ENCODE results near the gene CGB7. TPM values are rescaled to one million over a fixed set of nuclear protein-coding genes. Genes with fewer than 3 reads are reported as not detected.

Gene CGB7
- total RNA-seq, 4 donors from 2014 or later, result 0.20 TPM; not detected in 3

- intact Hi-C loops (cut with DNase I; ENCODE audit: low total_unique reads), result no loop called here
- WGBS, 2 donors (ENCODE audit: low coverage in 1 of 2), result 7% methylated on average over 6 to 38 of the region's 53 CpGs
- TF ChIP-seq EP300 (IDR thresholded peaks at IDR 0.05; ENCODE audit: low read depth) (no peak), POLR2AphosphoS5 (IDR thresholded peaks at IDR 0.05) (no peak), POLR2A (IDR thresholded peaks at IDR 0.05) (no peak), CTCF (IDR thresholded peaks at IDR 0.05) (no peak)
- Histone ChIP-seq H3K36me3 (no peaks in the 10 kb centered on the region), H3K4me1 (peaks cover 0 to 11% (median 9%) of the 10 kb centered on the region in 4 donors), H3K27ac (no peak within 1 kb of the TSS), H3K27me3 (peaks cover 99% of the 10 kb centered on the region), H3K4me3 (peak within 1 kb of the TSS in 1 of 4 donors; percentile 29), H3K9me3 (no peaks in the 10 kb centered on the region)
- in situ Hi-C loops (cut with MboI; ENCODE audit: low pct_ligation_motif_present in 1 of 4, low pct_unique_long_range_greater_than_20kb in 1 of 4, low sequenced_read_pairs in 3 of 4), result no loop called here
- DNase-seq, result no peak
Measured at GRCh38 chr19:49064768-49065611, 7.4 kb upstream of the CGB7 start, which contains the start of gene NTF4. Gene NTF4, minus strand, starts transcription at chr19:49064818. Its CDS starts 2,821 bp downstream, at chr19:49061997.

GRCh38 chr19:49064029-49064629 lies 6.6 kb upstream of the CGB7 start:
- Histone ChIP-seq H3K4me1 (peaks cover 0 to 11% (median 9%) of the 10 kb centered on the region in 4 donors), H3K9me3 (no peaks in the 10 kb centered on the region), H3K27ac (no peak overlapping the region), H3K27me3 (peaks cover 99% of the 10 kb centered on the region), H3K36me3 (no peaks in the 10 kb centered on the region), H3K4me3 (no peak overlapping the region)
- 51% methylated on average over 10 of the region's 10 CpGs; no CpG with 5 or more reads in 1 of the 2 donors for WGBS, 2 donors (ENCODE audit: low coverage in 1 of 2)
- intact Hi-C loops (cut with DNase I; ENCODE audit: low total_unique reads) (no loop called here), in situ Hi-C loops (cut with MboI; ENCODE audit: low pct_ligation_motif_present in 1 of 4, low pct_unique_long_range_greater_than_20kb in 1 of 4, low sequenced_read_pairs in 3 of 4) (no loop called here)
- DNase-seq, result no peak
- TF ChIP-seq POLR2A (IDR thresholded peaks at IDR 0.05) (no peak), EP300 (IDR thresholded peaks at IDR 0.05; ENCODE audit: low read depth) (no peak), POLR2AphosphoS5 (IDR thresholded peaks at IDR 0.05) (no peak), CTCF (IDR thresholded peaks at IDR 0.05) (no peak)

- no peak overlapping the region for H3K4me3 ChIP-seq
- H3K27ac ChIP-seq, result no peak overlapping the region
- intact Hi-C loops (cut with DNase I; ENCODE audit: low total_unique reads) (no loop called here), in situ Hi-C loops (cut with MboI; ENCODE audit: low pct_ligation_motif_present in 1 of 4, low pct_unique_long_range_greater_than_20kb in 1 of 4, low sequenced_read_pairs in 3 of 4) (no loop called here)
- TF ChIP-seq CTCF (IDR thresholded peaks at IDR 0.05), result no peak
- TF ChIP-seq POLR2AphosphoS5 (IDR thresholded peaks at IDR 0.05), result no peak
- no peak for TF ChIP-seq EP300 (IDR thresholded peaks at IDR 0.05; ENCODE audit: low read depth)
- no peak for TF ChIP-seq POLR2A (IDR thresholded peaks at IDR 0.05)
- WGBS, 2 donors (ENCODE audit: low coverage in 1 of 2), result 53 to 77% methylated on average over 6 to 25 of the region's 25 CpGs
- H3K27me3 ChIP-seq, result peaks cover 99% of the 10 kb centered on the region
- H3K4me1 ChIP-seq, result peaks cover 9 to 28% (median 23%) of the 10 kb centered on the region in 4 donors
- DNase-seq, result no peak
- no peaks in the 10 kb centered on the region for H3K36me3 ChIP-seq
- no peaks in the 10 kb centered on the region for H3K9me3 ChIP-seq
Measured at GRCh38 chr19:49061445-49061844, 3.9 kb upstream of the CGB7 start.

GRCh38 chr19:49061000-49061399 lies 3.5 kb upstream of the CGB7 start:
- WGBS, 2 donors (ENCODE audit: low coverage in 1 of 2), result 83 to 100% methylated on average over 1 to 2 of the region's 2 CpGs
- Histone ChIP-seq H3K36me3 (no peaks in the 10 kb centered on the region), H3K4me1 (peaks cover 9 to 32% (median 25%) of the 10 kb centered on the region in 4 donors), H3K27ac (no peak overlapping the region), H3K9me3 (no peaks in the 10 kb centered on the region), H3K27me3 (peaks cover 97% of the 10 kb centered on the region), H3K4me3 (no peak overlapping the region)
- no peak for DNase-seq
- intact Hi-C loops (cut with DNase I; ENCODE audit: low total_unique reads) (no loop called here), in situ Hi-C loops (cut with MboI; ENCODE audit: low pct_ligation_motif_present in 1 of 4, low pct_unique_long_range_greater_than_20kb in 1 of 4, low sequenced_read_pairs in 3 of 4) (no loop called here)
- TF ChIP-seq POLR2AphosphoS5 (IDR thresholded peaks at IDR 0.05) (no peak), POLR2A (IDR thresholded peaks at IDR 0.05) (no peak), EP300 (IDR thresholded peaks at IDR 0.05; ENCODE audit: low read depth) (no peak), CTCF (IDR thresholded peaks at IDR 0.05) (no peak)

Data from transverse colon (tissue), 4 donors.